Tibial nerve (tissue), 3 donors: ENCODE data around the gene SCAI.
"Not testable (repeated sequence)": the region's sequence is repeated elsewhere in the genome, so short reads cannot be mapped to it uniquely, and the experiment has no call there.

ENCODE experiments used
- POLR2A ChIP-seq, 2 donors: fragments of 450-650 bp; IDR thresholded peaks; one replicate each; pipeline ENCODE4 v1.6.1; 2017; ENCODE audit warnings: antibody characterized with exemption in 2 of 2, mild to moderate bottlenecking in 2 of 2, moderate library complexity in 2 of 2
- TF ChIP-seq, protein P1 (sequence below), 5 experiments: fragments of 200-600 bp in 3 of 5; fragments of 450-650 bp in 2 of 5; sonication (generic) in 3 of 5; IDR thresholded peaks; one replicate each; pipeline ENCODE4 v1.5.1; 2016 to 2019; ENCODE audit warnings: antibody characterized with exemption in 5 of 5, mild to moderate bottlenecking in 3 of 5, moderate library complexity in 2 of 5

DNA sequence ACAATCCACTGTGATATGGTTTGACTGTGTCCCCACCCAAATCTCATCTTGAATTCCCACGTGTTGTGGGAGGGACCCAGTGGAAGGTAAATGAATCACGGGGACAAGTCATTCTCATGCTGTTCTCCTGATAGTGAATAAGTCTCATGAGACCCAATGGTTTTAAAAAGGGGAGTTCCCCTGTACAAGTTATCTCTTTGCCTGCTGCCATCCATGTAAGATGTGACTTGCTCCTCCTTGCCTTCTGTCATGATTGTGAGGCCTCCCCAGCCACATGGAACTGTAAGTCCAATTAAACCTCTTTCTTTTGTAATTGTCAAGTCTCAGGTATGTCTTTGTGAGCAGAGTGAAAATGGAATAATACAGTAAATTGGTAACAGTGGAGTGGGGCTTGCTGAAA, 62.5 kb downstream of the SCAI start:
- TF ChIP-seq, protein P1, sequence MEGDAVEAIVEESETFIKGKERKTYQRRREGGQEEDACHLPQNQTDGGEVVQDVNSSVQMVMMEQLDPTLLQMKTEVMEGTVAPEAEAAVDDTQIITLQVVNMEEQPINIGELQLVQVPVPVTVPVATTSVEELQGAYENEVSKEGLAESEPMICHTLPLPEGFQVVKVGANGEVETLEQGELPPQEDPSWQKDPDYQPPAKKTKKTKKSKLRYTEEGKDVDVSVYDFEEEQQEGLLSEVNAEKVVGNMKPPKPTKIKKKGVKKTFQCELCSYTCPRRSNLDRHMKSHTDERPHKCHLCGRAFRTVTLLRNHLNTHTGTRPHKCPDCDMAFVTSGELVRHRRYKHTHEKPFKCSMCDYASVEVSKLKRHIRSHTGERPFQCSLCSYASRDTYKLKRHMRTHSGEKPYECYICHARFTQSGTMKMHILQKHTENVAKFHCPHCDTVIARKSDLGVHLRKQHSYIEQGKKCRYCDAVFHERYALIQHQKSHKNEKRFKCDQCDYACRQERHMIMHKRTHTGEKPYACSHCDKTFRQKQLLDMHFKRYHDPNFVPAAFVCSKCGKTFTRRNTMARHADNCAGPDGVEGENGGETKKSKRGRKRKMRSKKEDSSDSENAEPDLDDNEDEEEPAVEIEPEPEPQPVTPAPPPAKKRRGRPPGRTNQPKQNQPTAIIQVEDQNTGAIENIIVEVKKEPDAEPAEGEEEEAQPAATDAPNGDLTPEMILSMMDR (IDR thresholded peaks at IDR 0.05): not testable (repeated sequence)
- TF ChIP-seq POLR2A (IDR thresholded peaks at IDR 0.05): not testable (repeated sequence)
